ENCODE results near the gene OR2S2.

GRCh38 chr9:35960039-35960655 is 2.2 kb upstream of the OR2S2 start:
- TF ChIP-seq CTCF (conservative IDR thresholded peaks at IDR 0.05; ENCODE audit: low read depth, low read length) = no peak
- no peak for TF ChIP-seq EZH2 (IDR thresholded peaks at IDR 0.05; ENCODE audit: low read length, unreplicated experiment)
